ENCODE measurements around the gene RERG.

DNA sequence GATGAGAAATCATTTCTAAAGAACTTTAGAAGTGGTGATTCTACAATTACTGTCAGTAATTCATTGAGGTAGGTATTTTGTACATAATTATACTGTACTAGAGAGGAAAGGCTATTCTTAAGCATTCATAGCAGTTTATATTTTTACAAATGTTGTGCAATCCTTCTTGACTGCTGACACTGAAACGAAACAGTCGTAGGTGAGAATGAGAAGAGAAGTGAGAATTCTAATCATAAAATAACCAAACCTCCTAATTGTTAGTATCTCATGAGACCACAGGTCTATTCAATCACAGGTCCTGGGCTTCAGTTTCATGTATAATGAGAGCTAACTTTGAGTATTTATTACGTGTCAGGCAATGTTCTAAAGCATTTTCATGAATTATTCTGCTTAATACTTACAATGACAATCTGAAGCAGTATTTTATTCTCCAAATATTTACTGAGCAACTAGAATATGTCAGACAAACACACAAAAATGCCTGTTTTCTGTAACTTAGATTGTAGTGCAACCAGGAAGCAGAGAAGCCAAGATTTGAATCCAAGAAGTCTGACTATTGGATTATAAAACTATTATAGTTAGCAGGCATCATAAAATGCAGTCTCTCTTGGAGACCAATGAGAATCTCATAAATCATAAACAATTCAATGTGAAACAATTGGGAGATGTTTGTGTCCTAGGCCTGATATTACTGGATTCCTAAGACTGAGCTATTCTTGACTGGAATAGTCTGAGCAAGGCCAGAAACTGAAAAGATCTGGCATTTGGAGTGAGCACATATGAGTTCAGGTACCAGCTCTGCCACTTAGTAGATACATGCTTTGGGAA is 24.3 kb downstream of the RERG start:
- TF ChIP-seq, protein P1, sequence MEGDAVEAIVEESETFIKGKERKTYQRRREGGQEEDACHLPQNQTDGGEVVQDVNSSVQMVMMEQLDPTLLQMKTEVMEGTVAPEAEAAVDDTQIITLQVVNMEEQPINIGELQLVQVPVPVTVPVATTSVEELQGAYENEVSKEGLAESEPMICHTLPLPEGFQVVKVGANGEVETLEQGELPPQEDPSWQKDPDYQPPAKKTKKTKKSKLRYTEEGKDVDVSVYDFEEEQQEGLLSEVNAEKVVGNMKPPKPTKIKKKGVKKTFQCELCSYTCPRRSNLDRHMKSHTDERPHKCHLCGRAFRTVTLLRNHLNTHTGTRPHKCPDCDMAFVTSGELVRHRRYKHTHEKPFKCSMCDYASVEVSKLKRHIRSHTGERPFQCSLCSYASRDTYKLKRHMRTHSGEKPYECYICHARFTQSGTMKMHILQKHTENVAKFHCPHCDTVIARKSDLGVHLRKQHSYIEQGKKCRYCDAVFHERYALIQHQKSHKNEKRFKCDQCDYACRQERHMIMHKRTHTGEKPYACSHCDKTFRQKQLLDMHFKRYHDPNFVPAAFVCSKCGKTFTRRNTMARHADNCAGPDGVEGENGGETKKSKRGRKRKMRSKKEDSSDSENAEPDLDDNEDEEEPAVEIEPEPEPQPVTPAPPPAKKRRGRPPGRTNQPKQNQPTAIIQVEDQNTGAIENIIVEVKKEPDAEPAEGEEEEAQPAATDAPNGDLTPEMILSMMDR (conservative IDR thresholded peaks at IDR 0.05 in 1 of 2, IDR thresholded peaks at IDR 0.05 in 1 of 2; ENCODE audit: extremely low read depth in 1 of 2, insufficient read depth in 1 of 2, low read depth in 1 of 2, low read length in 2 of 2) = no peak
- TF ChIP-seq EZH2 (IDR thresholded peaks at IDR 0.05; ENCODE audit: borderline replicate concordance, low read length) = no peak

Data from mammary epithelial cell (primary cell).